GM13976 (cell line): ENCODE results near the gene RNF224.

Source experiments
- DNase-seq: peaks from one replicate; pipeline ENCODE4 v3.0.0; 2012; ENCODE audit warnings: low spot score
- in situ Hi-C: fragments of 300-500 bp; cut with MboI; formaldehyde crosslinking; loops from one replicate; pipeline ENCODE4 v1.12.0; 2022; ENCODE audit warnings: low sequenced_read_pairs, mixed read lengths, inconsistent platforms; ENCODE audit not compliant: unreplicated experiment
- TF ChIP-seq, protein P1 (sequence below): IDR thresholded peaks from 2 replicates; pipeline ENCODE4 v1.5.1; 2012; ENCODE audit warnings: borderline replicate concordance, mild to moderate bottlenecking; ENCODE audit not compliant: insufficient read depth; ENCODE audit errors: extremely low read depth, missing control alignments, control extremely low read depth

Gene RNF224

DNA sequence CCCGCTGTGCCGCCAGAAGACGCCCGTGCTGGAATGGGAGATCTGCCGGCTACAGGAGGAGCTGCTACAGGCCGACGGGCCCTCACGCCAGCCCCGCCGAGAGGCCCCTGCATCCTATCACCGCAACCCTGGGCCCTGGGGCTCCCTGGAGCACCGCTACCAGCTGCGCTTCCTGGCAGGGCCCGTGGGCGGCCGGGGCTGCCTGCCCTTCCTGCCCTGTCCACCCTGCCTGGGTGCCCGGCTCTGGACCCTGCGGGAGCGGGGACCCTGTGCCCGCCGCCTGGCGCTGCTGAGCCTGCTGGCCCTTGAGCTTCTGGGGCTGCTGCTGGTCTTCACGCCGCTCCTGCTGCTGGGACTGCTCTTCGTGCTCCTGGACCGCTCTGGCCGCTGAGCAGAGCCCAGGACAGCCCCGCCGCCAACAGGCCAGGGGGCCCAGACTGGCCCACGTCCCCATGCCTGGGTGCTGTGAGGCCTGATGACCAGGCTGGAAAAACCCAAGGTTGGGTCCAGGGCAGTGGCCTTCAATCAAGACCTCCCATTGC is 9.0 kb upstream of the RNF224 start:
- TF ChIP-seq, protein P1, sequence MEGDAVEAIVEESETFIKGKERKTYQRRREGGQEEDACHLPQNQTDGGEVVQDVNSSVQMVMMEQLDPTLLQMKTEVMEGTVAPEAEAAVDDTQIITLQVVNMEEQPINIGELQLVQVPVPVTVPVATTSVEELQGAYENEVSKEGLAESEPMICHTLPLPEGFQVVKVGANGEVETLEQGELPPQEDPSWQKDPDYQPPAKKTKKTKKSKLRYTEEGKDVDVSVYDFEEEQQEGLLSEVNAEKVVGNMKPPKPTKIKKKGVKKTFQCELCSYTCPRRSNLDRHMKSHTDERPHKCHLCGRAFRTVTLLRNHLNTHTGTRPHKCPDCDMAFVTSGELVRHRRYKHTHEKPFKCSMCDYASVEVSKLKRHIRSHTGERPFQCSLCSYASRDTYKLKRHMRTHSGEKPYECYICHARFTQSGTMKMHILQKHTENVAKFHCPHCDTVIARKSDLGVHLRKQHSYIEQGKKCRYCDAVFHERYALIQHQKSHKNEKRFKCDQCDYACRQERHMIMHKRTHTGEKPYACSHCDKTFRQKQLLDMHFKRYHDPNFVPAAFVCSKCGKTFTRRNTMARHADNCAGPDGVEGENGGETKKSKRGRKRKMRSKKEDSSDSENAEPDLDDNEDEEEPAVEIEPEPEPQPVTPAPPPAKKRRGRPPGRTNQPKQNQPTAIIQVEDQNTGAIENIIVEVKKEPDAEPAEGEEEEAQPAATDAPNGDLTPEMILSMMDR: no peak
- in situ Hi-C loops: no loop called here
- no peak for DNase-seq

- TF ChIP-seq, protein P1: no peak
- in situ Hi-C loops: no loop called here
- no peak for DNase-seq
Measured at GRCh38 chr9:137218754-137219271, 8.5 kb upstream of the RNF224 start.

GRCh38 chr9:137219757-137220316 is 7.5 kb upstream of the RNF224 start:
- in situ Hi-C loops: no loop called here
- DNase-seq: no peak
- TF ChIP-seq, protein P1: no peak

GRCh38 chr9:137220317-137221094 is 6.8 kb upstream of the RNF224 start:
- DNase-seq: no peak
- in situ Hi-C loops: no loop called here
- TF ChIP-seq, protein P1: no peak

DNA sequence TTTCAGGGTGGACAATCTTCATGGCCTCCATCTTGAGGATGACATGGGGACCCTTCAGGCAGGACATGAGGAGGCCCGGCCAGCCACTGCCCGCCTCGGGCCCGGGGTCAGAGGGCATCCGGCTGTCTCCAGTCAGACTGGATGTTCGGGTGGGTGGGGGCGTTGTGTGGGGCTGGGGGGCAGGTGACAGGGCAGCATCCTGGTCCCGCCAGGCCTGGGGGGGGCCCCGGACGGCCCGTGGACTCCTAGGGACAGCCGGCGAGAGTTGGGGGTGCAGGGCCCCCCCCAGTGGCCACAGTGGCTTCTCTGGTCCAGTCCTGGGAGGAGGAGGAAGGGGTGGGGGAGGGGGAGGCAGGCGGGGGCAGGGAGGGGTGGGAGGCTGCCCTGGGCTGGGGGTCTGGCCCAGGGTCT is 6.2 kb upstream of the RNF224 start:
- in situ Hi-C loops: no loop called here
- DNase-seq: no peak
- TF ChIP-seq, protein P1: no peak

- no peak for DNase-seq
- in situ Hi-C loops: no loop called here
- TF ChIP-seq, protein P1: no peak
Measured at GRCh38 chr9:137221506-137222111, 5.7 kb upstream of the RNF224 start.
